Tibial nerve (tissue), 3 donors: ENCODE results near the gene EME2.

Experiments used
- POLR2A ChIP-seq, 2 donors: fragments of 450-650 bp; IDR thresholded peaks; one replicate each; pipeline ENCODE4 v1.6.1; 2017; ENCODE audit warnings: antibody characterized with exemption in 2 of 2, mild to moderate bottlenecking in 2 of 2, moderate library complexity in 2 of 2
- TF ChIP-seq, protein P1 (sequence below), 5 experiments: fragments of 200-600 bp in 3 of 5; fragments of 450-650 bp in 2 of 5; sonication (generic) in 3 of 5; IDR thresholded peaks; one replicate each; pipeline ENCODE4 v1.5.1; 2016 to 2019; ENCODE audit warnings: antibody characterized with exemption in 5 of 5, mild to moderate bottlenecking in 3 of 5, moderate library complexity in 2 of 5

DNA sequence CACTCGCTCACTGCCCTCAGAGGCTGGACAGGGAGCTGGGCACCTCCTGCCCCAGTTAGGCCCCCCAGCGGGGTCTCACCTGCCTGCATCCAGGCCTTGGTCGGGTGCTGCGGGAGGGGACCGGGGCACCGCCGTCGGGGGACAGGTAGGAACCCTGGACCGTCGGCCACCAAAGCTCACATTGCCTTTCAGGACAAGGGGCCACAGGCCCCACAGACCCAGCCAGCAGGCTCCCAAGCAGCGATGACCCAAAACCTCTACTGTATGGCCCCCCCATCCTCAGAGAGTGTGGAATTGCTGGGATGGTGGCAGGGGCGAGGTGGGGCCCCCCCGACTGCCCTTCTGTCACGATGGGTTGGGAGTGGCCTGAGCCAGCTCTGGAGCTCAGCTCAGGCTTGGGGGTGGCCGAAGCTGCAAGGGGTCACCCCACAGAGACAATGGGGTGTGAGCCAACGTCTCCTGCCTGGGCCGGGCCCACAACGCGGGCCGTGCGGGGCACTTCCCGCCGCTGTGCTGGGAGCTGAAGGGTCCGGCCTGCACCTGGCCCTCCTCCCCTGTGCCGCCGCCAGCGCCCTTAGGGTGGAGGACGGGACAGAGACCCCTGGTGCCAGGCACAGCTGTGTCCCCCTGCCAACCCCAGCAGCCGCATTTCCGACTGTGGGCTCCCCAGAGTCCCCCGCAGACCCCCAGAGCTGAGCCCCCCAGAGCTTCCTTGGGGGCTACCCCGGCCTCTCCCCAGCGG, 20.4 kb downstream of the EME2 start:
- TF ChIP-seq, protein P1, sequence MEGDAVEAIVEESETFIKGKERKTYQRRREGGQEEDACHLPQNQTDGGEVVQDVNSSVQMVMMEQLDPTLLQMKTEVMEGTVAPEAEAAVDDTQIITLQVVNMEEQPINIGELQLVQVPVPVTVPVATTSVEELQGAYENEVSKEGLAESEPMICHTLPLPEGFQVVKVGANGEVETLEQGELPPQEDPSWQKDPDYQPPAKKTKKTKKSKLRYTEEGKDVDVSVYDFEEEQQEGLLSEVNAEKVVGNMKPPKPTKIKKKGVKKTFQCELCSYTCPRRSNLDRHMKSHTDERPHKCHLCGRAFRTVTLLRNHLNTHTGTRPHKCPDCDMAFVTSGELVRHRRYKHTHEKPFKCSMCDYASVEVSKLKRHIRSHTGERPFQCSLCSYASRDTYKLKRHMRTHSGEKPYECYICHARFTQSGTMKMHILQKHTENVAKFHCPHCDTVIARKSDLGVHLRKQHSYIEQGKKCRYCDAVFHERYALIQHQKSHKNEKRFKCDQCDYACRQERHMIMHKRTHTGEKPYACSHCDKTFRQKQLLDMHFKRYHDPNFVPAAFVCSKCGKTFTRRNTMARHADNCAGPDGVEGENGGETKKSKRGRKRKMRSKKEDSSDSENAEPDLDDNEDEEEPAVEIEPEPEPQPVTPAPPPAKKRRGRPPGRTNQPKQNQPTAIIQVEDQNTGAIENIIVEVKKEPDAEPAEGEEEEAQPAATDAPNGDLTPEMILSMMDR (IDR thresholded peaks at IDR 0.05) = no peak
- no peak for TF ChIP-seq POLR2A (IDR thresholded peaks at IDR 0.05)
